ENCODE results near the gene C2orf49.
A peak's percentile ranks its signal among the peaks of the same experiment; 100 is the strongest.

The C2orf49 gene

DNA sequence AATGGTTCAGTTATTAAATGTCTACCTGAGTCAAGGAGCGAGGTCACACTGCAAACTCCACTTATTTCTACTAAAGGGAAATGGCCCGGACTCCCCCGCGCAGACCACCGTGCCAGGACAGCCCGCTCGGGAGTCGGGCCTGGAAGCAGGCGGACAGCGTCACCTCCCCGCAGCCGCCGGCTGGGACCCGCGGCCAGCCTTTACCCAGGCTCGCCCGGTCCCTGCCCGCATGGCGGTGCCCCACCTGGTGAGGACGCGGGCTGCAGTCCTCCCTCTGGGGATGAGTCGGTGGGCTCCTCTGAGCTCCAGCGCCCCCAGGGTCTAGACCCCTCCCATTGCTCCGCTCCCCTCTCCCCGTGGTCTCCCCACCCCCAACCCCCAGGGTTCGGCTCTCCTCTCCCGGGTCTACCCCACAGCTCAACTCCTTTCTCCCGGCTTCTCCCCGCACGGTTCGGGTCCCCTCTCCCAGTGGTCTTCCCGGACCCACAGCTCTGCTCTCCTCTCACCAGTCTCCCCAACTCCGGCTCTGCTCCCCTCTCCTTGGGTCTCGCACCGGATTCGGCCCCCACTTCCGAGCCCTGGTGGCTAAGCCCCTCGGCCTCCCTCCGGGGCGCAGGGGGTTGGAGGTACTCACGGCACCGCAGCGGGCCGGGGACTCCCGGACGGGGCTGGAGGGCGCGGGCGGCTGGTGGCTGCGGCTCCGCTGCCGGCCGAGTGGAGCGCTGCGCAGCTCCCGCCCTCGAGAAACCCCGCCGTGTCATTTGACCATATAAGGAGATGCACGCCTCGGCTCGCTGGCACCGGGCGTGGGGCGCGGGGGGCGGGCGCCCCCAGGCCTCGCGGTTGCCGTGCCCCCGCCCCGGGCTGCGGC is 61.2 kb downstream of the C2orf49 start, which contains the start of gene FHL2:
Gene FHL2 (minus strand): TSS at position 716 of the 871 bp plus-strand sequence. CDS start 12,535 bp downstream, outside the sequence.
- WGBS (ENCODE audit: extremely low coverage, insufficient coverage, insufficient read length) = no CpG with 5 or more reads among the region's 74 CpGs
- H3K4ac ChIP-seq (ENCODE audit: low read depth, low read length) = peak within 1 kb of the TSS; percentile 99
- H2BK12ac ChIP-seq (ENCODE audit: low read length) = peak within 1 kb of the TSS; percentile 68
- no peaks in the 10 kb centered on the region for H3K9me3 ChIP-seq (ENCODE audit: insufficient read depth, low read depth, low read length)
- H2BK120ac ChIP-seq (ENCODE audit: insufficient read depth, low read length, poor library complexity) = peak within 1 kb of the TSS; percentile 65
- H3K4me3 ChIP-seq (ENCODE audit: low read depth, low read length) = peak within 1 kb of the TSS; percentile 88
- H2BK5ac ChIP-seq (ENCODE audit: low read depth, low read length, poor library complexity) = peak within 1 kb of the TSS; percentile 91
- H4K91ac ChIP-seq (ENCODE audit: low read depth, low read length) = peak within 1 kb of the TSS; percentile 91
- H3K18ac ChIP-seq (ENCODE audit: low read length) = peak within 1 kb of the TSS; percentile 97
- peaks cover 9 to 22% of the 10 kb centered on the region in 2 experiments for H3K4me1 ChIP-seq (ENCODE audit: control insufficient read depth in 1 of 2, insufficient read depth in 2 of 2, low read length in 2 of 2)
- peak within 1 kb of the TSS; percentile 76 for H3K4me2 ChIP-seq (ENCODE audit: low read length)
- H3K36me3 ChIP-seq (ENCODE audit: control insufficient read depth in 1 of 2, insufficient read depth in 2 of 2, low read length in 2 of 2) = peaks cover 8 to 9% of the 10 kb centered on the region in 2 experiments
- peak within 1 kb of the TSS; percentile 96 for H2AFZ ChIP-seq (ENCODE audit: insufficient read depth, low read length, poor library complexity)
- no peak within 1 kb of the TSS for H3K23ac ChIP-seq (ENCODE audit: low read length)
- H3K27ac ChIP-seq (ENCODE audit: low read depth, low read length) = peak within 1 kb of the TSS; percentile 62
- peak within 1 kb of the TSS; percentile 95 for H3K14ac ChIP-seq (ENCODE audit: low read length)
- H3K79me2 ChIP-seq (ENCODE audit: control insufficient read depth, insufficient read depth, low read length, poor library complexity) = peaks cover 20% of the 10 kb centered on the region
- no peaks in the 10 kb centered on the region for H3K27me3 ChIP-seq (ENCODE audit: insufficient read depth, low read length)
- peak within 1 kb of the TSS; percentile 74 for H4K12ac ChIP-seq (ENCODE audit: low read depth, low read length)
- peak within 1 kb of the TSS; percentile 20 for H2AK5ac ChIP-seq (ENCODE audit: low read length)
- H3K79me1 ChIP-seq (ENCODE audit: low read length) = peaks cover 15% of the 10 kb centered on the region
- peak; percentile 74 to 82 for DNase-seq
- H4K8ac ChIP-seq (ENCODE audit: low read depth, low read length) = peak within 1 kb of the TSS; percentile 80
- peak within 1 kb of the TSS; percentile 98 for H3K9ac ChIP-seq (ENCODE audit: low read length)
